ENCODE data around the gene DENND1A. TPM values are rescaled to one million over a fixed set of nuclear protein-coding genes. Genes with fewer than 3 reads are reported as not detected.

DENND1A gene
- total and polyA plus RNA-seq, 4 donors = 7.9 to 22.0 (median 13.9) TPM

DNA sequence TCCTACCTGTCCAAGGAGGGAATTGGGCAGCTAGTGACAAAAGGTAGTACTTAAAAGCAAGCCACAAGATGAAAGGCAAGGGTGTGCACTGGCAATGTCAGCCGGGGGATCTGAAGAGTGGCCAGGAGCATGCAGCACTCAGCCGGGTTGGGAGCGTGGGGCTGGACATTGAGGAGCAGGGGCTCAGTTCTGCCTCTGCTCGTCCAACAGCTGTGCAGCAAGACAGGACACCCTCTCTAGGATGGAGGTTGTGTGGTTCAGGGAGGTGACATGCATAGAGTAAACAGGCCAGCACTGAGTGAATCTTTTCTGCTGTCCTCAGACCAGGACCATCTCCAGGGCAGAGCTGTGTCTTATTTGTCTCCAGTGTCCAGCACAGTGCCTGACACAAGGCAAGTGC is 338.6 kb downstream of the DENND1A start:
- Histone ChIP-seq H3K27ac (ENCODE audit: low read depth in 1 of 2, low read length in 2 of 2) (no peak overlapping the region), H3K9ac (ENCODE audit: low read depth in 1 of 2, low read length in 2 of 2) (no peak overlapping the region), H3K36me3 (ENCODE audit: control insufficient read depth in 4 of 4, insufficient read depth in 3 of 4, low read depth in 1 of 4, low read length in 3 of 4) (peaks cover 0 to 3% (median 1%) of the 10 kb centered on the region in 4 donors), H3K4me3 (ENCODE audit: low read depth in 1 of 3, low read length in 3 of 3) (no peak overlapping the region), H3K4me1 (ENCODE audit: control insufficient read depth in 4 of 4, insufficient read depth in 4 of 4, low read length in 3 of 4) (no peaks in the 10 kb centered on the region), H3K9me3 (ENCODE audit: control insufficient read depth in 4 of 4, low read length in 3 of 4) (no peaks in the 10 kb centered on the region), H3K27me3 (ENCODE audit: control insufficient read depth in 4 of 4, insufficient read depth in 4 of 4, low read length in 3 of 4) (no peaks in the 10 kb centered on the region)
- TF ChIP-seq FOXA2 (IDR thresholded peaks at IDR 0.05) = no peak
- TF ChIP-seq HNF4A (conservative IDR thresholded peaks at IDR 0.05) = no peak
- TF ChIP-seq, protein P1, sequence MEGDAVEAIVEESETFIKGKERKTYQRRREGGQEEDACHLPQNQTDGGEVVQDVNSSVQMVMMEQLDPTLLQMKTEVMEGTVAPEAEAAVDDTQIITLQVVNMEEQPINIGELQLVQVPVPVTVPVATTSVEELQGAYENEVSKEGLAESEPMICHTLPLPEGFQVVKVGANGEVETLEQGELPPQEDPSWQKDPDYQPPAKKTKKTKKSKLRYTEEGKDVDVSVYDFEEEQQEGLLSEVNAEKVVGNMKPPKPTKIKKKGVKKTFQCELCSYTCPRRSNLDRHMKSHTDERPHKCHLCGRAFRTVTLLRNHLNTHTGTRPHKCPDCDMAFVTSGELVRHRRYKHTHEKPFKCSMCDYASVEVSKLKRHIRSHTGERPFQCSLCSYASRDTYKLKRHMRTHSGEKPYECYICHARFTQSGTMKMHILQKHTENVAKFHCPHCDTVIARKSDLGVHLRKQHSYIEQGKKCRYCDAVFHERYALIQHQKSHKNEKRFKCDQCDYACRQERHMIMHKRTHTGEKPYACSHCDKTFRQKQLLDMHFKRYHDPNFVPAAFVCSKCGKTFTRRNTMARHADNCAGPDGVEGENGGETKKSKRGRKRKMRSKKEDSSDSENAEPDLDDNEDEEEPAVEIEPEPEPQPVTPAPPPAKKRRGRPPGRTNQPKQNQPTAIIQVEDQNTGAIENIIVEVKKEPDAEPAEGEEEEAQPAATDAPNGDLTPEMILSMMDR (IDR thresholded peaks at IDR 0.05; ENCODE audit: low read depth, low read length, missing input control) = no peak
- TF ChIP-seq RAD21 (IDR thresholded peaks at IDR 0.05) = no peak
- TF ChIP-seq YY1 (IDR thresholded peaks at IDR 0.05) = no peak
- TF ChIP-seq, protein P2, sequence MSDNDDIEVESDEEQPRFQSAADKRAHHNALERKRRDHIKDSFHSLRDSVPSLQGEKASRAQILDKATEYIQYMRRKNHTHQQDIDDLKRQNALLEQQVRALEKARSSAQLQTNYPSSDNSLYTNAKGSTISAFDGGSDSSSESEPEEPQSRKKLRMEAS (IDR thresholded peaks at IDR 0.05) = no peak
- TF ChIP-seq REST (IDR thresholded peaks at IDR 0.05) = no peak
- TF ChIP-seq TAF1 (conservative IDR thresholded peaks at IDR 0.05) = no peak
- TF ChIP-seq NR2F2 (IDR thresholded peaks at IDR 0.05) = no peak
- no peak for TF ChIP-seq SP1 (IDR thresholded peaks at IDR 0.05)
- WGBS = 95% methylated on average over 4 of the region's 4 CpGs
- no peak for DNase-seq (ENCODE audit: low spot score)

DNA sequence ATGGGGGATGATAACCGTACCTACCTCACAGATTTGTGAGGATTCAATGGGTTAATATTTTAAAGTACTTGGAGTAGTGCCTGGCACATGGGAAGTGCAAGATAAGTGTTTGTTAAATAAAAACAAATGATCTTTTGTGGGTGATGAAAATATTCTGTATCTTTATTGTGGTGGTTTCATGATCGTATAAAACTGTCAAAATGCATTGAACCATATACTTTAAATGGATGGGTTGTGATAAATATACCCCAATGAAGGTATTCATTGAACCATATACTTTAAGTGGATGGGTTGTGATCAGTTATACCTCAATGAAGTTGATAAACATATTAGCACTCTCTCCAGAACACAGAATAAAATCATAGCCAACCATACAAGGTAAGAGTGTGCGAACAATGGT is 339.4 kb downstream of the DENND1A start:
- H3K9ac ChIP-seq (ENCODE audit: low read depth in 1 of 2, low read length in 2 of 2) = no peak overlapping the region
- TF ChIP-seq HNF4A (conservative IDR thresholded peaks at IDR 0.05) (no peak), TAF1 (conservative IDR thresholded peaks at IDR 0.05) (no peak), HNF4G (IDR thresholded peaks at IDR 0.05) (no peak)
- no peaks in the 10 kb centered on the region for H3K27me3 ChIP-seq (ENCODE audit: control insufficient read depth in 4 of 4, insufficient read depth in 4 of 4, low read length in 3 of 4)
- DNase-seq (ENCODE audit: low spot score) = no peak
- no peaks in the 10 kb centered on the region for H3K4me1 ChIP-seq (ENCODE audit: control insufficient read depth in 4 of 4, insufficient read depth in 4 of 4, low read length in 3 of 4)
- H3K36me3 ChIP-seq (ENCODE audit: control insufficient read depth in 4 of 4, insufficient read depth in 3 of 4, low read depth in 1 of 4, low read length in 3 of 4) = peaks cover 0 to 2% (median 0%) of the 10 kb centered on the region in 4 donors
- 97% methylated on average over 3 of the region's 3 CpGs for WGBS
- no peak overlapping the region for H3K27ac ChIP-seq (ENCODE audit: low read depth in 1 of 2, low read length in 2 of 2)
- no peak overlapping the region for H3K4me3 ChIP-seq (ENCODE audit: low read depth in 1 of 3, low read length in 3 of 3)
- no peaks in the 10 kb centered on the region for H3K9me3 ChIP-seq (ENCODE audit: control insufficient read depth in 4 of 4, low read length in 3 of 4)

DNA sequence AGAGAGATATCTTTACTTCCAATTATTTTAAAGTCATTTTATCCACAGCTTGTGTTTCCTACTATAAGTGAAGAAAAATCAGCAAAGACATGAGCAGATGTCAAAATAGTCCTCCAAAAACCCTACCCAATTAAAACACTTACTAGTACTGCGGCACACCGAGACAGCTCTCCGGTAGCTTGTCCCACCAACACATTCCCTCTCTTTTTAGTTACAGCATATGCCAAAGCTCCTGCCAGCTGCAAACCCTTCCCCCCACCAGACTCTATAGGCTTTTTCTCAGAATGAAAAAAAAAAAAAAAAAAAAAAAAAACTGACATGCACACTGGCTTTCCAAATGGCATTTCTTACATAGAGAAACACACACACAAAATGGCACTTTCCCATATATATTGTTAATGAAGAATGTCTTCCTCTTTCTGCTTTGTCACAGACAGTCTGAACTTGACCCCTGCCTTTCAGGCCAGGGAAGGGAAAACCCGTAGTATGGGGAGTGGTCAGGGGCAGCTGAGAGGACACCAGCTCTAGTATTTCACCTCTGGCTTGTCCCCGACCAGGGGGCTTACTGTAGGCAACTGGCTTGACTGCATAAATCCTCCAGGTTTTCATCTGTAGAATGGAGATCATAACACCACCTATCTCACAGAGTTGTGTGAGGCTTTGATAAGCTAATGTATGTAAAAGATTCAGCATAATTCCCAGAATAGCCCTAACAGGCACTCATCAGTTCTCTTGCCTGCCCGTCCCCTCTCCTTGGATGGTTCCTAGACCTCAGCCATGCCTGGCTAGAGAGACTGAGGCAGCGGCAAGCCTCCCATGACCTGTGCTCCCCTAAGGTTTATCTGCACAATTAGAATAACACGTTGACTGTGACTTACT is 340.3 kb downstream of the DENND1A start:
- Histone ChIP-seq H3K36me3 (ENCODE audit: control insufficient read depth in 4 of 4, insufficient read depth in 3 of 4, low read depth in 1 of 4, low read length in 3 of 4) (peaks cover 0 to 2% (median 0%) of the 10 kb centered on the region in 4 donors), H3K27ac (ENCODE audit: low read depth in 1 of 2, low read length in 2 of 2) (no peak overlapping the region), H3K27me3 (ENCODE audit: control insufficient read depth in 4 of 4, insufficient read depth in 4 of 4, low read length in 3 of 4) (no peaks in the 10 kb centered on the region), H3K4me1 (ENCODE audit: control insufficient read depth in 4 of 4, insufficient read depth in 4 of 4, low read length in 3 of 4) (no peaks in the 10 kb centered on the region), H3K9me3 (ENCODE audit: control insufficient read depth in 4 of 4, low read length in 3 of 4) (no peaks in the 10 kb centered on the region), H3K4me3 (ENCODE audit: low read depth in 1 of 3, low read length in 3 of 3) (no peak overlapping the region), H3K9ac (ENCODE audit: low read depth in 1 of 2, low read length in 2 of 2) (no peak overlapping the region)
- no peak for DNase-seq (ENCODE audit: low spot score)
- 94% methylated on average over 8 of the region's 8 CpGs for WGBS
- no peak for TF ChIP-seq YY1 (IDR thresholded peaks at IDR 0.05)
- TF ChIP-seq JUND (IDR thresholded peaks at IDR 0.05) = no peak
- TF ChIP-seq EGR1 (IDR thresholded peaks at IDR 0.05; ENCODE audit: low read depth in 2 of 2) = no peak
- TF ChIP-seq RAD21 (IDR thresholded peaks at IDR 0.05) = no peak
- no peak for TF ChIP-seq SP1 (IDR thresholded peaks at IDR 0.05)
- TF ChIP-seq, protein P3, sequence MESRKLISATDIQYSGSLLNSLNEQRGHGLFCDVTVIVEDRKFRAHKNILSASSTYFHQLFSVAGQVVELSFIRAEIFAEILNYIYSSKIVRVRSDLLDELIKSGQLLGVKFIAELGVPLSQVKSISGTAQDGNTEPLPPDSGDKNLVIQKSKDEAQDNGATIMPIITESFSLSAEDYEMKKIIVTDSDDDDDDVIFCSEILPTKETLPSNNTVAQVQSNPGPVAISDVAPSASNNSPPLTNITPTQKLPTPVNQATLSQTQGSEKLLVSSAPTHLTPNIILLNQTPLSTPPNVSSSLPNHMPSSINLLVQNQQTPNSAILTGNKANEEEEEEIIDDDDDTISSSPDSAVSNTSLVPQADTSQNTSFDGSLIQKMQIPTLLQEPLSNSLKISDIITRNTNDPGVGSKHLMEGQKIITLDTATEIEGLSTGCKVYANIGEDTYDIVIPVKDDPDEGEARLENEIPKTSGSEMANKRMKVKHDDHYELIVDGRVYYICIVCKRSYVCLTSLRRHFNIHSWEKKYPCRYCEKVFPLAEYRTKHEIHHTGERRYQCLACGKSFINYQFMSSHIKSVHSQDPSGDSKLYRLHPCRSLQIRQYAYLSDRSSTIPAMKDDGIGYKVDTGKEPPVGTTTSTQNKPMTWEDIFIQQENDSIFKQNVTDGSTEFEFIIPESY (IDR thresholded peaks at IDR 0.05) = no peak
- TF ChIP-seq HNF4A (conservative IDR thresholded peaks at IDR 0.05) = no peak
- no peak for TF ChIP-seq GABPA (IDR thresholded peaks at IDR 0.05 in 1 of 2, conservative IDR thresholded peaks at IDR 0.05 in 1 of 2)
- TF ChIP-seq NR2F2 (IDR thresholded peaks at IDR 0.05) = no peak
- TF ChIP-seq TAF1 (conservative IDR thresholded peaks at IDR 0.05) = no peak
- TF ChIP-seq, protein P4, sequence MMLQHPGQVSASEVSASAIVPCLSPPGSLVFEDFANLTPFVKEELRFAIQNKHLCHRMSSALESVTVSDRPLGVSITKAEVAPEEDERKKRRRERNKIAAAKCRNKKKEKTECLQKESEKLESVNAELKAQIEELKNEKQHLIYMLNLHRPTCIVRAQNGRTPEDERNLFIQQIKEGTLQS (IDR thresholded peaks at IDR 0.05) = no peak
